Karpas-422 (cell line): Measurements from ENCODE around the gene REXO4. TPM values are rescaled to one million over a fixed set of nuclear protein-coding genes. Genes with fewer than 3 reads are reported as not detected.

ENCODE experiments used
- DNase-seq: peaks from one replicate; pipeline ENCODE4 v3.0.0-alpha.2; 2015
- H2AFZ ChIP-seq: fragments of 200-600 bp; sonication (generic); 2 replicates; pipeline ENCODE4 v1.6.1; 2014; ENCODE audit warnings: antibody characterized with exemption, low read length, mixed read lengths
- H3K27ac ChIP-seq: fragments of 200-600 bp; sonication (generic); 2 replicates; pipeline ENCODE4 v1.5.1; 2014; ENCODE audit warnings: mild to moderate bottlenecking, low read length, moderate library complexity
- H3K27me3 ChIP-seq: fragments of 200-600 bp; sonication (generic); 2 replicates; pipeline ENCODE4 v1.6.1; 2014; ENCODE audit warnings: low read length, mixed read lengths
- H3K36me3 ChIP-seq: fragments of 200-600 bp; sonication (generic); 2 replicates; pipeline ENCODE4 v1.6.1; 2014; ENCODE audit warnings: low read length, mixed read lengths; ENCODE audit not compliant: insufficient read depth
- H3K4me1 ChIP-seq: fragments of 200-600 bp; sonication (generic); 2 replicates; pipeline ENCODE4 v1.6.1; 2014; ENCODE audit warnings: mild to moderate bottlenecking, low read length, mixed read lengths
- H3K4me2 ChIP-seq: fragments of 200-600 bp; sonication (generic); 2 replicates; pipeline ENCODE4 v1.6.1; 2014; ENCODE audit warnings: low read length, low read depth, mild to moderate bottlenecking; ENCODE audit not compliant: poor library complexity, severe bottlenecking
- H3K4me3 ChIP-seq: fragments of 200-600 bp; sonication (generic); 2 replicates; pipeline ENCODE4 v1.5.1; 2014; ENCODE audit warnings: mild to moderate bottlenecking, antibody characterized with exemption, low read length, mixed read lengths
- H3K79me2 ChIP-seq: fragments of 200-600 bp; sonication (generic); 2 replicates; pipeline ENCODE4 v1.6.1; 2014; ENCODE audit warnings: mild to moderate bottlenecking, low read length, mixed read lengths
- H3K9ac ChIP-seq: fragments of 200-600 bp; sonication (generic); 2 replicates; pipeline ENCODE4 v1.6.0; 2014; ENCODE audit warnings: low read length
- H3K9me2 ChIP-seq: fragments of 200-600 bp; sonication (generic), shearing (Covaris generic); replicated peaks from 2 replicates; pipeline ENCODE4 v1.6.0; 2014; ENCODE audit warnings: mild to moderate bottlenecking, low read length, moderate library complexity; ENCODE audit not compliant: insufficient read depth
- H3K9me3 ChIP-seq: fragments of 300-700, 200-600 bp; sonication (generic); 2 replicates; pipeline ENCODE4 v1.6.1; 2014; ENCODE audit warnings: low read length, mixed read lengths
- H4K20me1 ChIP-seq: fragments of 200-600 bp; sonication (generic); 2 replicates; pipeline ENCODE4 v1.6.1; 2014; ENCODE audit warnings: mild to moderate bottlenecking, antibody characterized with exemption, low read length, low read depth; ENCODE audit not compliant: insufficient read depth
- total RNA-seq: library from RNA; depleted of rRNA; stranded (reverse); fragments of >200 nt; shearing (Covaris generic); gene quantifications from 2 replicates; pipeline ENCODE4 v1.2.3, GENCODE V29; 2014; ENCODE audit warnings: low replicate concordance

REXO4 gene
- total RNA-seq, 1 experiment from 2014 or later = 10.5 TPM

- no peaks in the 10 kb centered on the region for H3K4me1 ChIP-seq
Measured at GRCh38 chr9:133430244-133430643, 12.4 kb upstream of the REXO4 start.

GRCh38 chr9:133429641-133430161 lies 11.9 kb upstream of the REXO4 start:
- H3K79me2 ChIP-seq = no peaks in the 10 kb centered on the region
- H3K4me3 ChIP-seq = no peak overlapping the region
- no peaks in the 10 kb centered on the region for H3K27me3 ChIP-seq
- H3K4me1 ChIP-seq = no peaks in the 10 kb centered on the region
- H3K9me3 ChIP-seq = no peaks in the 10 kb centered on the region
- H3K4me2 ChIP-seq = no peak overlapping the region
- DNase-seq = no peak
- no peak overlapping the region for H3K27ac ChIP-seq
- no peaks in the 10 kb centered on the region for H3K9me2 ChIP-seq
- H4K20me1 ChIP-seq = no peaks in the 10 kb centered on the region
- no peaks in the 10 kb centered on the region for H3K36me3 ChIP-seq
- no peak overlapping the region for H2AFZ ChIP-seq
- H3K9ac ChIP-seq = no peak overlapping the region

More at GRCh38 chr9:133430244-133430643, 12.4 kb upstream of the REXO4 start:
- H3K9me3 ChIP-seq = no peaks in the 10 kb centered on the region
- H3K9me2 ChIP-seq = no peaks in the 10 kb centered on the region
- H3K36me3 ChIP-seq = no peaks in the 10 kb centered on the region
- no peak overlapping the region for H3K4me2 ChIP-seq
- no peak overlapping the region for H3K9ac ChIP-seq
- H3K79me2 ChIP-seq = no peaks in the 10 kb centered on the region
- DNase-seq = no peak
- no peak overlapping the region for H2AFZ ChIP-seq
- no peak overlapping the region for H3K4me3 ChIP-seq
- no peak overlapping the region for H3K27ac ChIP-seq
- no peaks in the 10 kb centered on the region for H3K27me3 ChIP-seq
- H4K20me1 ChIP-seq = no peaks in the 10 kb centered on the region

GRCh38 chr9:133429214-133429613 lies 11.4 kb upstream of the REXO4 start:
- no peaks in the 10 kb centered on the region for H3K9me2 ChIP-seq
- no peak overlapping the region for H3K27ac ChIP-seq
- H3K36me3 ChIP-seq = no peaks in the 10 kb centered on the region
- H3K9ac ChIP-seq = no peak overlapping the region
- DNase-seq = no peak
- no peak overlapping the region for H3K4me2 ChIP-seq
- H3K27me3 ChIP-seq = no peaks in the 10 kb centered on the region
- no peaks in the 10 kb centered on the region for H3K4me1 ChIP-seq
- no peak overlapping the region for H3K4me3 ChIP-seq
- H2AFZ ChIP-seq = no peak overlapping the region
- H3K9me3 ChIP-seq = no peaks in the 10 kb centered on the region
- no peaks in the 10 kb centered on the region for H3K79me2 ChIP-seq
- H4K20me1 ChIP-seq = no peaks in the 10 kb centered on the region

GRCh38 chr9:133428617-133429101 lies 10.8 kb upstream of the REXO4 start:
- no peaks in the 10 kb centered on the region for H3K9me3 ChIP-seq
- no peaks in the 10 kb centered on the region for H3K79me2 ChIP-seq
- H3K27me3 ChIP-seq = no peaks in the 10 kb centered on the region
- H3K36me3 ChIP-seq = no peaks in the 10 kb centered on the region
- no peak overlapping the region for H2AFZ ChIP-seq
- H3K4me1 ChIP-seq = no peaks in the 10 kb centered on the region
- no peak overlapping the region for H3K9ac ChIP-seq
- H3K4me2 ChIP-seq = no peak overlapping the region
- H3K27ac ChIP-seq = no peak overlapping the region
- H3K9me2 ChIP-seq = no peaks in the 10 kb centered on the region
- no peak for DNase-seq
- no peak overlapping the region for H3K4me3 ChIP-seq
- H4K20me1 ChIP-seq = no peaks in the 10 kb centered on the region

GRCh38 chr9:133427658-133428348 lies 10.0 kb upstream of the REXO4 start:
- H3K4me3 ChIP-seq = no peak overlapping the region
- H3K27me3 ChIP-seq = no peaks in the 10 kb centered on the region
- H3K9ac ChIP-seq = no peak overlapping the region
- no peak overlapping the region for H3K27ac ChIP-seq
- H3K36me3 ChIP-seq = no peaks in the 10 kb centered on the region
- no peak overlapping the region for H2AFZ ChIP-seq
- H3K9me3 ChIP-seq = no peaks in the 10 kb centered on the region
- DNase-seq = no peak
- no peaks in the 10 kb centered on the region for H3K4me1 ChIP-seq
- no peak overlapping the region for H3K4me2 ChIP-seq
- no peaks in the 10 kb centered on the region for H3K9me2 ChIP-seq
- H3K79me2 ChIP-seq = no peaks in the 10 kb centered on the region
- H4K20me1 ChIP-seq = no peaks in the 10 kb centered on the region

GRCh38 chr9:133426011-133426410 lies 8.2 kb upstream of the REXO4 start:
- Histone ChIP-seq H3K4me2 (no peak overlapping the region), H3K9me3 (no peaks in the 10 kb centered on the region), H3K9me2 (no peaks in the 10 kb centered on the region), H3K79me2 (no peaks in the 10 kb centered on the region), H3K27ac (no peak overlapping the region), H3K4me3 (no peak overlapping the region), H4K20me1 (no peaks in the 10 kb centered on the region), H2AFZ (no peak overlapping the region), H3K36me3 (no peaks in the 10 kb centered on the region), H3K9ac (no peak overlapping the region), H3K27me3 (no peaks in the 10 kb centered on the region), H3K4me1 (peaks cover 4% of the 10 kb centered on the region; the same call in 1 of the 2 replicates)
- no peak for DNase-seq

- Histone ChIP-seq H3K79me2 (no peaks in the 10 kb centered on the region), H3K9ac (no peak overlapping the region), H4K20me1 (no peaks in the 10 kb centered on the region), H3K4me2 (no peak overlapping the region), H3K9me2 (no peaks in the 10 kb centered on the region), H3K27ac (no peak overlapping the region), H3K27me3 (no peaks in the 10 kb centered on the region), H3K4me3 (no peak overlapping the region), H2AFZ (no peak overlapping the region), H3K9me3 (no peaks in the 10 kb centered on the region), H3K36me3 (no peaks in the 10 kb centered on the region), H3K4me1 (peaks cover 12% of the 10 kb centered on the region)
- no peak for DNase-seq
Measured at GRCh38 chr9:133425049-133425632, 7.3 kb upstream of the REXO4 start.

- Histone ChIP-seq H3K79me2 (no peaks in the 10 kb centered on the region), H3K9ac (no peak overlapping the region), H3K4me3 (no peak overlapping the region), H3K4me1 (peaks cover 18% of the 10 kb centered on the region), H3K9me3 (no peaks in the 10 kb centered on the region), H3K27me3 (no peaks in the 10 kb centered on the region), H3K27ac (no peak overlapping the region), H3K4me2 (no peak overlapping the region), H3K36me3 (no peaks in the 10 kb centered on the region), H2AFZ (no peak overlapping the region), H4K20me1 (no peaks in the 10 kb centered on the region), H3K9me2 (no peaks in the 10 kb centered on the region)
- DNase-seq = no peak
Measured at GRCh38 chr9:133424187-133424586, 6.4 kb upstream of the REXO4 start.
